GM12865 (cell line): ENCODE measurements around the gene C2orf49.

Experiments used
- DNase-seq: peaks from one replicate; pipeline ENCODE4 v3.0.0; 2010; ENCODE audit warnings: low read depth
- H3K4me3 ChIP-seq: 2 replicates; pipeline ENCODE4 v1.5.1; 2011; ENCODE audit warnings: mild to moderate bottlenecking, low read depth, low read length, control low read depth
- CTCF ChIP-seq: IDR thresholded peaks from 2 replicates; pipeline ENCODE4 v1.5.1; 2011; ENCODE audit warnings: low read length, control low read depth, low read depth, inconsistent platforms; ENCODE audit not compliant: insufficient read depth; ENCODE audit errors: missing control alignments

The C2orf49 gene

DNA sequence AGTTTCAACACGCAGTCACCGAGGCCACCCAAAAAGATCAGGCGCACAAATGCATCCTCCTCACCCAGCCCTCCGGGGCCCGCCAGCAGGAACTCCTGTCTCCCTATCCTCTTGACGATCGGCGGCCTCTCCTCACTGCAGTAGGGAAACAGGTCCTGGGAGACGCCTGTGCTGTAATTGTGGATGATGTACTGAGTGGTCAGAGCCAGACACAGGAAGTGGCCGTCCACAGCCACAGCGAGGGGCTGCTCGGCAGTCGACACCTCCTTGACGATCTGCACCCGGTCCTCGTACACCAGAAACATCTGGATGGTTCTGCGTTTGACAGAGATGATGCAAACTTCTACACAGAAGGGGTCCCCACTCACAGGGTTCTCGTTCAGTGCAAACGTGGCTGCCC lies 29.8 kb upstream of the C2orf49 start:
- H3K4me3 ChIP-seq: no peak overlapping the region
- no peak for TF ChIP-seq CTCF
- no peak for DNase-seq

DNA sequence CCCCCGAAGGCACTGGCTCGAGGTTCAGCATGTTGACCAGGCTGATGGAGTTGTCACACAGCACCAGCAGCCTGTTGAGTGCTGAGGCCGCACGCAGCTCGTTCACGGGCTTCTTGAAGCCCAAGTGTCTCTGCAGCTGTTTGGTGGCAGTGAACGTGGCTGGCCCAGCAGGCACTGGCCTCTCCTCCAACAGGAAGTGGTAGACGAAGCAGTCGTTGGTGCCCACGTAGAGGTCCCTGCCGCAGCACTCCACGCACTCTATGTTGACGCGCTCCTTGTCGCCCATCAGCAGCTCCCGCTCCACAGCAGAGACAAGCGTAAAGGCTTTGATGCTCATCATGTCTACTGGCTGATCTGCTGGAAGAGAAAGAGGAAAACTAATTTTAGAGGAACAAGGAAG lies 29.4 kb upstream of the C2orf49 start:
- no peak overlapping the region for H3K4me3 ChIP-seq
- TF ChIP-seq CTCF: no peak
- DNase-seq: no peak

GRCh38 chr2:105308382-105309146 lies 28.8 kb upstream of the C2orf49 start:
- TF ChIP-seq CTCF: no peak
- DNase-seq: no peak
- no peak overlapping the region for H3K4me3 ChIP-seq

DNA sequence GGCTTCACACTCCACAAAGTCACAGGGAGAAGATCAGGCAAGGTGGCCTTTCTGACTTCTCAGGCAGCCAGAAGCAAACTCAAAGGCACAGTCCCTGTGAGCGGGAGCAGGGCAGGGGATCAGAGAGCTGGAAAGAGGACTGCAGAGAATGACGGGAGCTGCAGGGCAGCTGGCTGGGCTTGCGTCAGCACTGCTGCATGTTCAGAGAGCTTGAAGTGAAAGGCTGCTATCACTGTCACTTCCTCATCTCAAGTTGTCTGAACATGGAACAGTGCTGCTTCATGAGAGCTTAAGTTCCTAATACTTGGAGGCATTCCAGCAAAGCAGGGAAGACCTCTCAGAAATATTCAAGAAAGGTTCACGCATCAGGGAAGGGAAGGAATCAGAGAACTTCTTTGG lies 28.2 kb upstream of the C2orf49 start:
- DNase-seq: no peak
- TF ChIP-seq CTCF: no peak

DNA sequence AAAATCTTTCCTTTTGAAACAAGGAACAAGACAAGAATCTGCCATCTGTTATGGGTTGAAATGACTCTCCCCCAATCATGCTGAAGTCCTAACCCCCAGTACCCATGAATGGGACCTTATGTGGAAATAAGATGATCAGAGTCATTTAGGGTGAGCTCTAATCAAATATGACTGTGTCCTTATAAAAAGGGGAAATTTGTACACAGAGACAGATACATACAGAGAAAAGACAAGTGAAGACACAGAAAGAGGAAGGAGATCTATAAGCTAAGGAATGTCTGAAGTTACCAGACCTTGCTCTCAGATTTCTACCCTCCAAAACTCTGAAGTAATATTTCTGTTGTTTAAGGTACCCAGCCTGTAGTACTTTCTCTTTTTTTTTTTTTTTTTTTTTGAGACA lies 23.5 kb upstream of the C2orf49 start:
- DNase-seq: peak; percentile 23
- no peak overlapping the region for H3K4me3 ChIP-seq
- no peak for TF ChIP-seq CTCF

More for the DNA sequence above, 28.2 kb upstream of the C2orf49 start:
- H3K4me3 ChIP-seq: no peak overlapping the region

- peak; percentile 57 for DNase-seq
- no peak overlapping the region for H3K4me3 ChIP-seq
- no peak for TF ChIP-seq CTCF
Measured at GRCh38 chr2:105315314-105315713, 22.0 kb upstream of the C2orf49 start.

DNA sequence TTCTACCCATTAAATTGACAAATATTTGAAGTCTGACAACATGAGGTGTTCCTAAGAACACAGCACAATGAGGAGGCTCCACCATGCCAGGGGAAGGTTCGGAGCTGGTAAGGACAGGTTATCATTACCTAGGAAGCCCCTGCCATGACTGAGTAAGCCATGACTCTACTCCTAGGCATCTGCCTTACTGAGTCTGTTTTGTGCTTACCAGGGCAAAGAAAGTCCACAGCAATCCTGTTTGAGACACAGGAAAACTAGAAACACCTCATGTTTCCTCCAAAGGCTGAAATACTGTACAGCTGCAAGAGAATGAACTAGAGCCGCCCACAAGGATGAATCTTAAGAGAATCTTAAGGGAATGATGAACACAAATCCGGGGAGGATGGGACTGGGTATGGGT lies 19.4 kb upstream of the C2orf49 start:
- H3K4me3 ChIP-seq: no peak overlapping the region
- no peak for TF ChIP-seq CTCF
- DNase-seq: no peak
